IPS-18a (cell line): ENCODE data around the gene FUBP3.

Source experiments
- H3K27ac ChIP-seq: one replicate; pipeline ENCODE4 v1.5.1; 2013; ENCODE audit warnings: low read length
- H3K27me3 ChIP-seq: one replicate; pipeline ENCODE4 v1.6.1; 2013; ENCODE audit warnings: mild to moderate bottlenecking, low read length; ENCODE audit not compliant: control insufficient read depth, insufficient read depth
- H3K36me3 ChIP-seq: one replicate; pipeline ENCODE4 v1.6.1; 2013; ENCODE audit warnings: low read depth, low read length; ENCODE audit not compliant: control insufficient read depth
- H3K4me1 ChIP-seq: one replicate; pipeline ENCODE4 v1.6.1; 2013; ENCODE audit warnings: low read depth, low read length; ENCODE audit not compliant: control insufficient read depth
- H3K4me3 ChIP-seq: one replicate; pipeline ENCODE4 v1.5.1; 2013; ENCODE audit warnings: low read length
- H3K9ac ChIP-seq: one replicate; pipeline ENCODE4 v1.6.1; 2013; ENCODE audit warnings: mild to moderate bottlenecking, low read length, moderate library complexity
- H3K9me3 ChIP-seq: one replicate; pipeline ENCODE4 v1.6.1; 2013; ENCODE audit warnings: low read depth, low read length; ENCODE audit not compliant: control insufficient read depth

The FUBP3 gene

DNA sequence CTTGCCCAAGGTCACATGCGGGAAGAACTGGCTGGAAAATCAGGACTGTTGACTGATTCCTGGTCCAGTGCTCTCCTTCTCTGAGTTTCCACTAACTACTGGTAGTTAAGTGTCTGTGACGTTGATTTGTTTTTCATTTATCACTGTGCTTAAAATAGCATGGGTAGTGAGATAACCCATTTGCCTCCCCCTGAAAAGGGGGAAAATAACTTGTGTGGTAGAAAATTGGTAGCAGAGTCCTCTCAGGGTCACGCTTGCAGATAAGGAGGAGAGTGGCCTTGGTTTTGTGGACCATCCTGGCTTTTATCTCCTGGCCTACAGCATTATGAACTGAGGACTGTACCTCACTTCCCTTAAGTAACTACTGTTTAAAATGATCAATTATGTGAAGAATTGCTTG, 10.9 kb downstream of the FUBP3 start:
- Histone ChIP-seq H3K36me3 (peaks cover 9% of the 10 kb centered on the region), H3K9me3 (no peaks in the 10 kb centered on the region), H3K4me3 (no peak overlapping the region), H3K27me3 (no peaks in the 10 kb centered on the region), H3K4me1 (no peaks in the 10 kb centered on the region), H3K27ac (no peak overlapping the region), H3K9ac (no peak overlapping the region)

DNA sequence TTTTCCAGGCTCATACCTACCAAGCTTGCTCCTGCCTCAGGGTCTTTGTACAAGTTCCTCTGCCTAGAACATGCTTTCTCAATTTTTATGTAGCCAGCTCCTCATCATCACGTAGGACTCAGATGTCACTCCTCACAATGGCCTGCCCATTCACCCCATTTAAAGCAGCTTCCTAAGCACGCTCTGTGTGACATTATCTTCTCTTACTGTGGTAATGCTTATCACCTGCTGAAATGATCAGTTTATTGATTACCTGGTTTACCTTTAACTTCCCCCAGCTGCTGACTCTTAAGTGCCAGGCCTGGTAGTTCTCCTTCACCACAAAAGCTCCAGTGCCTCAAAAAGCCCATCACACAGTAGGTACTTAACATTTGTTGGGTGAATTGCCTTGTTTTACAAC, 13.6 kb downstream of the FUBP3 start:
- Histone ChIP-seq H3K4me3 (no peak overlapping the region), H3K4me1 (no peaks in the 10 kb centered on the region), H3K27ac (no peak overlapping the region), H3K9me3 (no peaks in the 10 kb centered on the region), H3K36me3 (peaks cover 20% of the 10 kb centered on the region), H3K9ac (no peak overlapping the region), H3K27me3 (no peaks in the 10 kb centered on the region)

DNA sequence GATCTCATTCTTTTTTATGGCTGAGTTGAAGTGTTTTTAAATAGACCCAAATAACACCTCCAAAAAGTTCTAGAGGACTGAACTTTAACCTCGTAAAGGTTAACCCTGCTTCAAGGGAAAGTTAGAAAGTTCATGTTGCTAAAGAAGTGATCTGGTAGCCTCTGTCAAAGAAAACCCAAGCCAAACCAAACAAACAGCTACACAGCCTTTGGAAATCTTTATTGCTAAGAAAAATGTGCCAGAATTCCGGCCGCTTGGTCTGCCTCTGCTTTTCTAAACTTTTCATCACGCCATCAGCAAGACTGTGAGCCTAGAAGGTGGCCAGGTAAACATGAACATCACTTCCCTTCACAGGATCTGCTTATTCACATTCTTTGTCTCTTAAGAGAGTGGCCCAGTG, 17.9 kb downstream of the FUBP3 start:
- Histone ChIP-seq H3K27me3 (no peaks in the 10 kb centered on the region), H3K4me1 (peaks cover 6% of the 10 kb centered on the region), H3K27ac (no peak overlapping the region), H3K36me3 (peaks cover 32% of the 10 kb centered on the region), H3K4me3 (no peak overlapping the region), H3K9me3 (no peaks in the 10 kb centered on the region), H3K9ac (no peak overlapping the region)

- peaks cover 32% of the 10 kb centered on the region for H3K36me3 ChIP-seq
- H3K9me3 ChIP-seq, result no peaks in the 10 kb centered on the region
- no peak overlapping the region for H3K27ac ChIP-seq
- peaks cover 6% of the 10 kb centered on the region for H3K4me1 ChIP-seq
- H3K4me3 ChIP-seq, result no peak overlapping the region
- H3K27me3 ChIP-seq, result no peaks in the 10 kb centered on the region
- H3K9ac ChIP-seq, result no peak overlapping the region
Measured at GRCh38 chr9:130598188-130598587, 18.8 kb downstream of the FUBP3 start.

DNA sequence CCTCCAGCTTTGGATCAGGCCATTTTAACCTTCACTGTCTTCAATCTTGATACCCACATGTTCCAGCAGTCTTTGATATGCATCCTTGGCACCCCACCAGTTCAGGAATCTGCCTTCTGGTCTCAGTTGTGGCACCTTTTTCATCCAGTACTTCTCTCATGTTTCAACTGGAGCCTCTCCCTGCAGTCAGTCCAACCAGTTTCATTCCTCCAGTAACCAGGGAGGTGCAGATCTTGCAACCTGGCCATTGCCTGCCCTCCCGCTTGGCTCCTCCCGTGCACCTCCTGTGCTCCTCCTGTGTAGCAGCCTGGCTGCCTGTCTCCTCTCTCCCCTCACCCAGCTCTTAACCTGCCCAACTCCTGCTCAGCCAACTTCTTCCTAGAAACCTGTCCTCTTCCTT, 20.2 kb downstream of the FUBP3 start:
- Histone ChIP-seq H3K9ac (no peak overlapping the region), H3K4me3 (peak overlapping the region; percentile 23), H3K27me3 (no peaks in the 10 kb centered on the region), H3K36me3 (peaks cover 38% of the 10 kb centered on the region), H3K27ac (no peak overlapping the region), H3K4me1 (peaks cover 6% of the 10 kb centered on the region), H3K9me3 (no peaks in the 10 kb centered on the region)

- Histone ChIP-seq H3K4me3 (no peak overlapping the region), H3K9me3 (no peaks in the 10 kb centered on the region), H3K27me3 (no peaks in the 10 kb centered on the region), H3K4me1 (peaks cover 6% of the 10 kb centered on the region), H3K27ac (no peak overlapping the region), H3K36me3 (peaks cover 28% of the 10 kb centered on the region), H3K9ac (no peak overlapping the region)
Measured at GRCh38 chr9:130601100-130601499, 21.7 kb downstream of the FUBP3 start.

DNA sequence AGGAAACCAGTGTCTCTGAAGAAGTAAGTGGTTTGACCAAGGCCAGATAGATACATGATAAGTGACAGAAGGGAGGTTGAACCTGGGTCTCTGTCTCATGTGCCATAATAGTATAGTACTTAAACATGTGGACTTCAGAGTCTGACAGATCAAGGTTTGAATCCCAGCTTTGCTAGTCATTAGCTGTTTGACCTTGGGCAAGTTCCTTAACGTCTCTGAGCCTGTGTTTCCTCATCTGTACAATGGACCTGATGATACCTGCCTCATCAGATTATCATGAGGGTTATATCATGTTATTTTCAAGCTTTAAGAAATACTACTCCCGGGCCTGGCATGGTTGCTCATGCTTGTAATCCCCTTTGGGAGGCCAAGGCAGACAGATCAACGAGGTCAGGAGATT, 24.9 kb downstream of the FUBP3 start:
- no peak overlapping the region for H3K27ac ChIP-seq
- H3K36me3 ChIP-seq, result peaks cover 20% of the 10 kb centered on the region
- H3K4me3 ChIP-seq, result no peak overlapping the region
- no peak overlapping the region for H3K9ac ChIP-seq
- H3K27me3 ChIP-seq, result no peaks in the 10 kb centered on the region
- H3K9me3 ChIP-seq, result no peaks in the 10 kb centered on the region
- peaks cover 5% of the 10 kb centered on the region for H3K4me1 ChIP-seq

- no peak overlapping the region for H3K4me3 ChIP-seq
- H3K9ac ChIP-seq, result no peak overlapping the region
- H3K27me3 ChIP-seq, result no peaks in the 10 kb centered on the region
- no peak overlapping the region for H3K27ac ChIP-seq
- H3K36me3 ChIP-seq, result peaks cover 27% of the 10 kb centered on the region
- H3K4me1 ChIP-seq, result no peaks in the 10 kb centered on the region
- no peaks in the 10 kb centered on the region for H3K9me3 ChIP-seq
Measured at GRCh38 chr9:130606887-130607600, 27.7 kb downstream of the FUBP3 start.

GRCh38 chr9:130607640-130608420, 28.5 kb downstream of the FUBP3 start:
- Histone ChIP-seq H3K27me3 (no peaks in the 10 kb centered on the region), H3K36me3 (peaks cover 35% of the 10 kb centered on the region), H3K9me3 (no peaks in the 10 kb centered on the region), H3K4me3 (no peak overlapping the region), H3K9ac (no peak overlapping the region), H3K27ac (no peak overlapping the region), H3K4me1 (no peaks in the 10 kb centered on the region)

- H3K27me3 ChIP-seq, result no peaks in the 10 kb centered on the region
- no peaks in the 10 kb centered on the region for H3K9me3 ChIP-seq
- no peak overlapping the region for H3K4me3 ChIP-seq
- no peak overlapping the region for H3K27ac ChIP-seq
- H3K9ac ChIP-seq, result no peak overlapping the region
- peaks cover 43% of the 10 kb centered on the region for H3K36me3 ChIP-seq
- no peaks in the 10 kb centered on the region for H3K4me1 ChIP-seq
Measured at GRCh38 chr9:130608554-130609134, 29.3 kb downstream of the FUBP3 start.

DNA sequence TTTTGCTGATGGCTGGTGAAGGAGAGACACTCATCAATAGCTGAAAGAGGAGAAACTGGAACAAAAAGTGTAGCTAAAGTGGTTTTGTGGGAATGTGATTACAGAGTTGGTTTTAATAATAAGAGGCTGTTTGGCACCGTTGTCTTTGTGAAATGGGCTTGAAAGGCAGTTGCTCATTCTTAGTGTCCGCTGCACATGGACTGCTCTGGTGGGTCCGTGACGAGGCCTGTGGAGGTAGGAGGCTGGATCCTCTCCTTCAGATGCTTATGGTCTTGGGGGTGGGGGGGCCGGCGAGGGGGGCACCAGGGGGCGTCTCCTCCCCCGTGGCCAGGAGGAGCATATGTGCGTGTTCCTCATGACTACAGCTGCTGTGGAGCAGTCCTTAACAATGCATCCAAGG, 29.8 kb downstream of the FUBP3 start:
- no peaks in the 10 kb centered on the region for H3K27me3 ChIP-seq
- H3K4me1 ChIP-seq, result no peaks in the 10 kb centered on the region
- H3K9ac ChIP-seq, result no peak overlapping the region
- H3K36me3 ChIP-seq, result peaks cover 45% of the 10 kb centered on the region
- H3K27ac ChIP-seq, result no peak overlapping the region
- H3K4me3 ChIP-seq, result no peak overlapping the region
- no peaks in the 10 kb centered on the region for H3K9me3 ChIP-seq
